GM12878 (cell line): Measurements from ENCODE around the gene EXD3. TPM values are rescaled to one million over a fixed set of nuclear protein-coding genes. Genes with fewer than 3 reads are reported as not detected.

Source experiments
- ATAC-seq: fragments of 200-7000 bp; cut with Tn5 transposase; 3 replicates; pipeline ENCODE4 v1.9.1; 2020; ENCODE audit warnings: mild to moderate bottlenecking, moderate library complexity
- BruUV-seq: library from RNA; stranded (reverse); fragments of 400-500 nt; replicated peaks from 2 replicates; lab custom pipeline; 2021; lab: Mats Ljungman, UMichigan
- CTCF ChIA-PET: fragments of 300-600 bp; sonication (Branson Sonifier 250); formaldehyde crosslinking; extraction: SDS; loops from one replicate; lab custom pipeline; 2021; ENCODE audit warnings: inconsistent platforms; lab: Yijun Ruan, JAX
- POLR2A ChIA-PET: fragments of 350-600 bp; formaldehyde crosslinking; extraction: SDS; loops from one replicate; lab custom pipeline; 2021; ENCODE audit warnings: inconsistent platforms; lab: Charles Lee
- RAD21 ChIA-PET: fragments of 300-600 bp; sonication (Branson Sonifier 250); formaldehyde crosslinking; loops from one replicate; lab custom pipeline; 2023; ENCODE audit warnings: antibody characterized with exemption; ENCODE audit not compliant: unreplicated experiment; lab: Charles Lee
- SMC1A ChIA-PET: fragments of 300-600 bp; sonication (Branson Sonifier 250); formaldehyde crosslinking; loops from one replicate; lab custom pipeline; 2023; ENCODE audit not compliant: unreplicated experiment, uncharacterized antibody; lab: Charles Lee
- DNase-seq: peaks from one replicate; pipeline ENCODE4 v3.0.0-alpha.2; 2011; ENCODE audit warnings: low read depth, low spot score
- FAIRE-seq: peaks from 3 replicates; lab custom pipeline; 2011; peaks lifted over from hg19 to GRCh38; lab: Jason Lieb, UNC
- H2AFZ ChIP-seq: 2 replicates; pipeline ENCODE4 v1.6.0; 2011; ENCODE audit warnings: low read depth, low read length, control low read depth; ENCODE audit not compliant: control insufficient read depth
- H3K27ac ChIP-seq: 2 replicates; pipeline ENCODE4 v1.5.1; 2011; ENCODE audit warnings: control low read depth; ENCODE audit not compliant: control insufficient read depth, insufficient read depth
- H3K27me3 ChIP-seq, 2 experiments: replicated peaks in 1 of 2; 2 replicates each; pipeline versions ENCODE4 v1.6.0 to v1.6.1; 2011; ENCODE audit warnings: low read length in 1 of 2; ENCODE audit not compliant: control insufficient read depth in 2 of 2, insufficient read depth in 2 of 2
- H3K36me3 ChIP-seq, 2 experiments: 2 replicates each; pipeline ENCODE4 v1.5.1; 2011; ENCODE audit warnings: low read length in 1 of 2; ENCODE audit not compliant: control insufficient read depth in 2 of 2, insufficient read depth in 2 of 2
- H3K4me1 ChIP-seq: 2 replicates; pipeline ENCODE4 v1.6.1; 2011; ENCODE audit warnings: mild to moderate bottlenecking, low read length, moderate library complexity, mixed read lengths; ENCODE audit not compliant: control insufficient read depth, insufficient read depth
- H3K4me2 ChIP-seq: 2 replicates; pipeline ENCODE4 v1.6.0; 2011; ENCODE audit warnings: control low read depth; ENCODE audit not compliant: control insufficient read depth, insufficient read depth
- H3K4me3 ChIP-seq: fragments of 200-600 bp; sonication (generic); 2 replicates; pipeline ENCODE4 v1.5.1; 2016
- H3K79me2 ChIP-seq: 2 replicates; pipeline ENCODE4 v1.6.0; 2011; ENCODE audit warnings: low read length; ENCODE audit not compliant: control insufficient read depth, insufficient read depth
- H3K9ac ChIP-seq: 2 replicates; pipeline ENCODE4 v1.8.0; 2011; ENCODE audit warnings: low read length, control low read depth, mixed read lengths; ENCODE audit not compliant: control insufficient read depth, insufficient read depth
- H3K9me3 ChIP-seq: replicated peaks from 3 replicates; pipeline ENCODE4 v1.5.1; 2011; ENCODE audit warnings: mild to moderate bottlenecking, low read length; ENCODE audit not compliant: control insufficient read depth, insufficient read depth
- H4K20me1 ChIP-seq: 2 replicates; pipeline ENCODE4 v1.6.0; 2011; ENCODE audit not compliant: control insufficient read depth, insufficient read depth
- ATF2 ChIP-seq: IDR thresholded peaks from 2 replicates; pipeline ENCODE4 v1.6.1; 2012; ENCODE audit warnings: low read length, inconsistent platforms
- E4F1 ChIP-seq: fragments of 450-650 bp; IDR thresholded peaks from 2 replicates; pipeline ENCODE4 v1.6.1; 2018; ENCODE audit warnings: borderline replicate concordance, mild to moderate bottlenecking; ENCODE audit not compliant: partially characterized antibody
- NR2C2 ChIP-seq: IDR thresholded peaks from 2 replicates; pipeline ENCODE4 v1.6.1; 2011; ENCODE audit warnings: borderline replicate concordance, low read depth; ENCODE audit not compliant: control insufficient read depth, insufficient read length
- SP1 ChIP-seq: IDR thresholded peaks from one replicate; pipeline ENCODE4 v1.6.1; 2011; ENCODE audit warnings: low read depth, low read length
- ZNF384 ChIP-seq: IDR thresholded peaks from 2 replicates; pipeline ENCODE4 v1.6.1; 2012; ENCODE audit warnings: low read depth, mild to moderate bottlenecking, low read length, improper control_type of control experiment, borderline replicate concordance
- ZSCAN29 ChIP-seq: fragments of 450-650 bp; IDR thresholded peaks from 2 replicates; pipeline ENCODE4 v1.6.1; 2017; ENCODE audit warnings: mild to moderate bottlenecking, moderate library complexity
- WGBS: methylation state at CpG from one replicate; pipeline ENCODE4 v1.1.6; 2016; ENCODE audit warnings: low lambda C conversion rate; ENCODE audit not compliant: insufficient replicate concordance, insufficient coverage; ENCODE audit errors: missing lambda C conversion rate; 5-methylcytosine and 5-hydroxymethylcytosine counted together
- in situ Hi-C: fragments of 300-500 bp; cut with MboI; formaldehyde crosslinking; loops from 9 replicates; pipeline ENCODE4 v1.14.3; 2018; ENCODE audit warnings: mixed read lengths
- intact Hi-C: fragments of 100-400 bp; cut with micrococcal nuclease; formaldehyde crosslinking; loops from one replicate; pipeline ENCODE4 v1.14.2; 2022; ENCODE audit not compliant: unreplicated experiment
- polyA plus RNA-seq, 11 experiments: library from polyadenylated mRNA; depleted of rRNA in 4 of 11; unstranded in 6 of 11; stranded (reverse) in 5 of 11; fragments of >200 nt; fragmentation: Nextera tagmentation in 4 of 11; fragmentation: Illumina TruSeq in 1 of 11; extraction: Ambion mirVana in 4 of 11; extraction: Trizol in 1 of 11; gene quantifications; 1 replicate in 1 of 11; 2 replicates in 10 of 11; pipeline versions ENCODE4 v1.2.1 to v1.2.3, GENCODE V29; 2011 to 2016; ENCODE audit warnings: inconsistent platforms in 2 of 11, missing spikeins in 2 of 11, low read depth in 1 of 11
- total RNA-seq, 4 experiments: library from RNA; depleted of rRNA in 3 of 4; stranded (reverse); fragments of >200 nt in 3 of 4; fragmentation: Illumina TruSeq in 1 of 4; extraction: Trizol in 1 of 4; gene quantifications; 2 replicates each; pipeline versions ENCODE4 v1.2.1 to v1.2.3, GENCODE V29; 2013 to 2021
- TF ChIP-seq, protein P1 (sequence below): fragments of 450-650 bp; IDR thresholded peaks from 2 replicates; pipeline ENCODE4 v1.6.1; 2017; ENCODE audit warnings: mild to moderate bottlenecking

EXD3 gene
- total and polyA plus RNA-seq, 10 of the 15 experiments (the other 5 are each of a cell fraction or from before 2014, with no cell fraction given), result 0.21 to 7.1 (median 3.6) TPM

DNA sequence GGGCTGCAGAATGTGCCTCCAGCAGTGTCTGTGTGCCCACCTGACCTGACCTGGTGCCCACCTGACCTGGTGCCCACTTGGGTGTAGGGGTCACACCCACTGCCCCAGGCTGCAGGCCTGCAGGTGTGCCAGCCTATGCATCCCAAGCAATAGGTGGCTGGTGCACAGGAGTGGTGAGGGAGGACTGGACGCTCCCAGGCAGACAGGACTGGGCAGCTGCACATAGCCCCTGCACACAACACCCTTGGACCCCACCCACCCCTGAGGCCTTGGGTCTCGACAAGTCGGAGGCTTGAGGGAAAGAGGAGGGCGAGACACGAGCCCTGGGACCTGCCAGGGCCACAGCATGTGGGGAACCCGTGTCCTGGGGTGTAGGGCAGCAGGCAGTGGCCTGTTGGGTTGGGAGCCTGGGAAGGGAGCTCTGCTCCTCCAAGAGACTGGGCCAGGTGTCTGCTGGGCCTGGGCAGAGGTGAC is 110.1 kb downstream of the EXD3 start:
- CTCF ChIA-PET, result interaction anchor here (1.2 to 1.6 kb wide), 2 partner anchors 9 to 11 kb away, joined by 4 to 7 read pairs; partner anchors contain the start of gene NRARP
- Histone ChIP-seq H3K79me2 (no peaks in the 10 kb centered on the region), H4K20me1 (no peaks in the 10 kb centered on the region), H3K9me3 (no peaks in the 10 kb centered on the region), H3K9ac (no peak overlapping the region), H3K4me1 (no peaks in the 10 kb centered on the region), H2AFZ (no peak overlapping the region), H3K27ac (no peak overlapping the region), H3K4me2 (no peak overlapping the region), H3K27me3 (no peaks in the 10 kb centered on the region), H3K4me3 (no peak overlapping the region), H3K36me3 (no peaks in the 10 kb centered on the region)
- SMC1A ChIA-PET, result no interaction called here
- intact Hi-C loops, result no loop called here
- RAD21 ChIA-PET, result no interaction called here
- TF ChIP-seq E4F1, result no peak
- TF ChIP-seq ZNF384, result no peak
- no peak for TF ChIP-seq ZSCAN29
- TF ChIP-seq, protein P1, sequence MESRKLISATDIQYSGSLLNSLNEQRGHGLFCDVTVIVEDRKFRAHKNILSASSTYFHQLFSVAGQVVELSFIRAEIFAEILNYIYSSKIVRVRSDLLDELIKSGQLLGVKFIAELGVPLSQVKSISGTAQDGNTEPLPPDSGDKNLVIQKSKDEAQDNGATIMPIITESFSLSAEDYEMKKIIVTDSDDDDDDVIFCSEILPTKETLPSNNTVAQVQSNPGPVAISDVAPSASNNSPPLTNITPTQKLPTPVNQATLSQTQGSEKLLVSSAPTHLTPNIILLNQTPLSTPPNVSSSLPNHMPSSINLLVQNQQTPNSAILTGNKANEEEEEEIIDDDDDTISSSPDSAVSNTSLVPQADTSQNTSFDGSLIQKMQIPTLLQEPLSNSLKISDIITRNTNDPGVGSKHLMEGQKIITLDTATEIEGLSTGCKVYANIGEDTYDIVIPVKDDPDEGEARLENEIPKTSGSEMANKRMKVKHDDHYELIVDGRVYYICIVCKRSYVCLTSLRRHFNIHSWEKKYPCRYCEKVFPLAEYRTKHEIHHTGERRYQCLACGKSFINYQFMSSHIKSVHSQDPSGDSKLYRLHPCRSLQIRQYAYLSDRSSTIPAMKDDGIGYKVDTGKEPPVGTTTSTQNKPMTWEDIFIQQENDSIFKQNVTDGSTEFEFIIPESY, result no peak
- no peak for TF ChIP-seq NR2C2
- TF ChIP-seq SP1, result no peak
- TF ChIP-seq ATF2, result no peak
- 86% methylated on average over 6 of the region's 6 CpGs for WGBS
- FAIRE-seq (no peak), ATAC-seq (no peak), DNase-seq (no peak)
- POLR2A ChIA-PET, result no interaction called here
- BruUV-seq, result no TSS peak
- in situ Hi-C loops, result no loop called here
